ENCODE measurements around the gene ABHD6.

ABHD6 gene

DNA sequence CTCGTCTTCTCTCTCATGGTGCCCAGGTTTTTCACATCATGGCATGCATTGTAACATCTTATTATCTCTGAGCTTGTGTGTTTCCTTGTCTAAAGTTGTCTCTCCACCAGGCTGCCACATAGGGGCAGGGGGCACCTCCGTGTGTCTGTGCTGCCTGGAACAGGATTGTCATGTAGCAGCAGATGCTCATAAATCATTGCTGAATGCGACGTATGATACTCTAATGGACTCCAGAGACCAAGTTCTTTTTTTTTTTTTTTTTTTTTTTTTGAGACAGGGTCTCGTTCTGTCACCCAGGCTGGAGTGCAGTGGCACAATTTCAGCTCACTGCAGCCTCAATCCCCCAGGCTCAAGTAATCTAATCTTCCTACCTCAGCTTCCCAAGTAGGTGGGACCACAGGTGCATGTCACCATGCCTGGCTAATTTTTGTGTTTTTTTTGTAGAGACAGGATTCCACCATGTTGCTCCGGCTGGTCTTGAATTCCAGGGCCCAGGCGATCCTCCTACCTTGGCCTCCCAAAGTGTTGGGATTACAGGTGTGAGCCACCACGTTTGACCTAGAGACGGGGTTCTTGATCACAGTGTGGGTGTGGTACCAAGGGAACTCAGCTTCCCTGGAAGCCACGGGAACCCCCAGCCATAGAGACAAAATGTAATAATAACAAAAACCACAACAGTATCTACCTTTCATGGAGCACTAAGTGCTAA is 22.1 kb upstream of the ABHD6 start:
- no peak overlapping the region for H3K9ac ChIP-seq (ENCODE audit: low read length)
- no peak overlapping the region for H2AFZ ChIP-seq (ENCODE audit: low read depth, low read length, severe bottlenecking)

DNA sequence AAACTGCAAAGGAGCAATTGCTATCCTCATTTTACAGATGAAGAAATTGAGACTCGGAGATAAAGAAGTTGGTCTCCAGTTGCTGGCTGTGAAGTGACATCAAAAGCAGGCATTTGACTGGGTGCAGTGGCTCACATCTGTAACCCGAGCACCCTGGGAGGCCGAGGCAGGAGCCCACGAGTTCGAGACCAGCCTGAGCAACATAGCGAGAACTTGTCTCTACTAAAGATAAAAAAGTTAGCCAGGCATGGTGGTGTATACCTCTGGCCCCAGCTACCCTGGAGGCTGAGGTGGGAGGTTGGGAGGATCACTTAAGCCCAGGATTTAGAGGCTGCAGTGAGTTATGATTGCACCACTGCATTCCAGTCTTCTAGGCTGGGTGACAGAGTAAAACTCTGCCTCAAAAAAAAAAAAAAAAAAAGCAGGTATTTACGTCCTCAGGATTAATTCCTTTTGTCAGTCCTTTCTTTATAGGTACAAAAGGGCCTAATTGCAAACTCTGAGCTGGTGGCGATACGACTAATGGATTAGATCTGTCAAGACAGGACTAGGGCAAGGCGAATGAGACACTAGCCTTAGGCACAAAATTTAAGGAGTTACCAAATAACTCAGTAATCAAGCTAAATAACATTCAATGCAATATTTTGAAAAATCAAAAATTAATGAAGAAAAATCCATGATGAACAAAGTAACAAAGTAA is 20.9 kb upstream of the ABHD6 start:
- no peak overlapping the region for H2AFZ ChIP-seq (ENCODE audit: low read depth, low read length, severe bottlenecking)
- no peaks in the 10 kb centered on the region for H3K79me2 ChIP-seq (ENCODE audit: insufficient read depth, low read length)
- H3K9me3 ChIP-seq (ENCODE audit: insufficient read depth, low read length): no peaks in the 10 kb centered on the region
- no peak overlapping the region for H3K9ac ChIP-seq (ENCODE audit: low read length)
- H4K20me1 ChIP-seq (ENCODE audit: low read depth, low read length): no peaks in the 10 kb centered on the region
- H3K27me3 ChIP-seq (ENCODE audit: low read length): no peaks in the 10 kb centered on the region
- H3K27ac ChIP-seq (ENCODE audit: low read depth, low read length): no peak overlapping the region
- no peaks in the 10 kb centered on the region for H3F3A ChIP-seq (ENCODE audit: insufficient read depth)
- no peaks in the 10 kb centered on the region for H3K9me2 ChIP-seq (replicated peaks; ENCODE audit: insufficient read depth, low read length)
- H3K4me3 ChIP-seq (ENCODE audit: insufficient read depth, low read length, poor library complexity, severe bottlenecking): no peak overlapping the region
- no peak overlapping the region for H3K4me2 ChIP-seq (ENCODE audit: low read depth, low read length, poor library complexity, severe bottlenecking)
- H3K36me3 ChIP-seq (ENCODE audit: low read length): no peaks in the 10 kb centered on the region
- TF ChIP-seq EZH2phosphoT487 (conservative IDR thresholded peaks at IDR 0.05; ENCODE audit: low read length): no peak
- TF ChIP-seq, protein P1, sequence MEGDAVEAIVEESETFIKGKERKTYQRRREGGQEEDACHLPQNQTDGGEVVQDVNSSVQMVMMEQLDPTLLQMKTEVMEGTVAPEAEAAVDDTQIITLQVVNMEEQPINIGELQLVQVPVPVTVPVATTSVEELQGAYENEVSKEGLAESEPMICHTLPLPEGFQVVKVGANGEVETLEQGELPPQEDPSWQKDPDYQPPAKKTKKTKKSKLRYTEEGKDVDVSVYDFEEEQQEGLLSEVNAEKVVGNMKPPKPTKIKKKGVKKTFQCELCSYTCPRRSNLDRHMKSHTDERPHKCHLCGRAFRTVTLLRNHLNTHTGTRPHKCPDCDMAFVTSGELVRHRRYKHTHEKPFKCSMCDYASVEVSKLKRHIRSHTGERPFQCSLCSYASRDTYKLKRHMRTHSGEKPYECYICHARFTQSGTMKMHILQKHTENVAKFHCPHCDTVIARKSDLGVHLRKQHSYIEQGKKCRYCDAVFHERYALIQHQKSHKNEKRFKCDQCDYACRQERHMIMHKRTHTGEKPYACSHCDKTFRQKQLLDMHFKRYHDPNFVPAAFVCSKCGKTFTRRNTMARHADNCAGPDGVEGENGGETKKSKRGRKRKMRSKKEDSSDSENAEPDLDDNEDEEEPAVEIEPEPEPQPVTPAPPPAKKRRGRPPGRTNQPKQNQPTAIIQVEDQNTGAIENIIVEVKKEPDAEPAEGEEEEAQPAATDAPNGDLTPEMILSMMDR (IDR thresholded peaks at IDR 0.05; ENCODE audit: insufficient read depth, low read length, poor library complexity, severe bottlenecking): no peak

More for the DNA sequence above, 22.1 kb upstream of the ABHD6 start:
- Histone ChIP-seq H4K20me1 (ENCODE audit: low read depth, low read length) (no peaks in the 10 kb centered on the region), H3K9me2 (replicated peaks; ENCODE audit: insufficient read depth, low read length) (no peaks in the 10 kb centered on the region), H3K79me2 (ENCODE audit: insufficient read depth, low read length) (no peaks in the 10 kb centered on the region), H3K27me3 (ENCODE audit: low read length) (no peaks in the 10 kb centered on the region), H3K4me2 (ENCODE audit: low read depth, low read length, poor library complexity, severe bottlenecking) (peak overlapping the region; percentile 26), H3K9me3 (ENCODE audit: insufficient read depth, low read length) (no peaks in the 10 kb centered on the region), H3K36me3 (ENCODE audit: low read length) (no peaks in the 10 kb centered on the region), H3K4me3 (ENCODE audit: insufficient read depth, low read length, poor library complexity, severe bottlenecking) (no peak overlapping the region), H3F3A (ENCODE audit: insufficient read depth) (no peaks in the 10 kb centered on the region), H3K27ac (ENCODE audit: low read depth, low read length) (no peak overlapping the region)
- no peak for TF ChIP-seq EZH2phosphoT487 (conservative IDR thresholded peaks at IDR 0.05; ENCODE audit: low read length)
- TF ChIP-seq, protein P1 (IDR thresholded peaks at IDR 0.05; ENCODE audit: insufficient read depth, low read length, poor library complexity, severe bottlenecking): no peak

DNA sequence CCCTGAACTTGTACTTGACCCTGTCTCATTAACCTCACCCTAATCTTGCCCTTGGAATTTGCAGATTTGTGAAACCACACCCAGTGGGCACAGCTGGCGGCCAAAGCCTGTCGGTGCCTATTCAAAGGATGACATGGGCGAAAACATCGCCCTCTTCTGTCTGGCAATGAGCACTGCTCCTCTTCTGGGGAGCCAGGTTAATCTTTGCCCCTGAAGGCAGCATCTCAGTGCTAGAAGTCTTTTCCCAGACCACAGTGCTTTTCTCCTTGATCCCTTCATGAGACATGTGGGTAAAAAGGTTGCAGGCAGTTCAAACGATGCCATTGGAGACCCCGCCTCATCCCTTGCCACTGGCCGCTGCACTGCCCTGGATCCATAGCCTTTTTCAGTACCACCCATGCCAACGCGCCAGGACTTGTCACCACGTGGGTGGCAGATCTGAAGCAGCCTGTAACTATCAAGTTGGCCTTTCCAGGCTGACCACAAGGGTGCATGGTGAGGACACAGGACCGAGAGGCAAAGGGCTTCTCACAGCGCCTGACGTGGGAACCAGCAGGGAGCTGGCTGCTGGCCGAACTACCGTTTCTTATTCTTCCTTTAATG is 20.3 kb upstream of the ABHD6 start:
- Histone ChIP-seq H3F3A (ENCODE audit: insufficient read depth) (no peaks in the 10 kb centered on the region), H3K36me3 (ENCODE audit: low read length) (no peaks in the 10 kb centered on the region), H3K4me2 (ENCODE audit: low read depth, low read length, poor library complexity, severe bottlenecking) (peak overlapping the region; percentile 2), H3K4me3 (ENCODE audit: insufficient read depth, low read length, poor library complexity, severe bottlenecking) (no peak overlapping the region), H3K27ac (ENCODE audit: low read depth, low read length) (no peak overlapping the region), H3K27me3 (ENCODE audit: low read length) (no peaks in the 10 kb centered on the region), H3K79me2 (ENCODE audit: insufficient read depth, low read length) (no peaks in the 10 kb centered on the region), H4K20me1 (ENCODE audit: low read depth, low read length) (no peaks in the 10 kb centered on the region), H2AFZ (ENCODE audit: low read depth, low read length, severe bottlenecking) (peak overlapping the region; percentile 81), H3K9me2 (replicated peaks; ENCODE audit: insufficient read depth, low read length) (no peaks in the 10 kb centered on the region), H3K9ac (ENCODE audit: low read length) (no peak overlapping the region), H3K9me3 (ENCODE audit: insufficient read depth, low read length) (no peaks in the 10 kb centered on the region)
- no peak for TF ChIP-seq EZH2phosphoT487 (conservative IDR thresholded peaks at IDR 0.05; ENCODE audit: low read length)
- TF ChIP-seq, protein P1 (IDR thresholded peaks at IDR 0.05; ENCODE audit: insufficient read depth, low read length, poor library complexity, severe bottlenecking): peak; percentile 77

All from SU-DHL-6 (cell line).